Activated naive CD4-positive, alpha-beta T cell treated with anti-CD3 and anti-CD28 coated beads, Interleukin-2, amount 50 U/mL, for 72 hours (primary cell): Measurements from ENCODE around the gene MPV17. TPM values are rescaled to one million over a fixed set of nuclear protein-coding genes. Genes with fewer than 3 reads are reported as not detected.
A peak's percentile ranks its signal among the peaks of the same experiment; 100 is the strongest.
"Not testable (repeated sequence)": the region's sequence is repeated elsewhere in the genome, so short reads cannot be mapped to it uniquely, and the experiment has no call there.

Experiments
- ATAC-seq, 2 donors: fragments of 150-1000 bp; cut with Tn5 transposase; 2 replicates each; pipeline ENCODE4 v1.10.0; 2021; ENCODE audit warnings: mild to moderate bottlenecking in 2 of 2, moderate library complexity in 2 of 2
- DNase-seq, 2 donors: peaks; one replicate each; pipeline ENCODE4 v3.0.0; 2021 to 2022; ENCODE audit warnings: low spot score in 2 of 2
- H3K27ac Mint-ChIP-seq, 2 donors: one replicate each; pipeline ENCODE4 v1.8.0; 2022; ENCODE audit warnings: mild to moderate bottlenecking in 2 of 2, mixed read lengths in 2 of 2
- H3K36me3 Mint-ChIP-seq, 2 donors: one replicate each; pipeline ENCODE4 v1.8.0; 2022; ENCODE audit warnings: mixed read lengths in 2 of 2
- H3K9me3 Mint-ChIP-seq, 2 donors: one replicate each; pipeline ENCODE4 v1.8.0; 2022; ENCODE audit warnings: mixed read lengths in 2 of 2
- total RNA-seq, 2 donors: library from RNA; stranded (reverse); gene quantifications; one replicate each; pipeline ENCODE4 v1.2.3, GENCODE V29; 2022

Gene MPV17, protein sequence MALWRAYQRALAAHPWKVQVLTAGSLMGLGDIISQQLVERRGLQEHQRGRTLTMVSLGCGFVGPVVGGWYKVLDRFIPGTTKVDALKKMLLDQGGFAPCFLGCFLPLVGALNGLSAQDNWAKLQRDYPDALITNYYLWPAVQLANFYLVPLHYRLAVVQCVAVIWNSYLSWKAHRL
- 100 to 1,000 TPM in 1 of 2 donors, 10 to 100 TPM in 1; 90.1 to 111 TPM for total RNA-seq

DNA sequence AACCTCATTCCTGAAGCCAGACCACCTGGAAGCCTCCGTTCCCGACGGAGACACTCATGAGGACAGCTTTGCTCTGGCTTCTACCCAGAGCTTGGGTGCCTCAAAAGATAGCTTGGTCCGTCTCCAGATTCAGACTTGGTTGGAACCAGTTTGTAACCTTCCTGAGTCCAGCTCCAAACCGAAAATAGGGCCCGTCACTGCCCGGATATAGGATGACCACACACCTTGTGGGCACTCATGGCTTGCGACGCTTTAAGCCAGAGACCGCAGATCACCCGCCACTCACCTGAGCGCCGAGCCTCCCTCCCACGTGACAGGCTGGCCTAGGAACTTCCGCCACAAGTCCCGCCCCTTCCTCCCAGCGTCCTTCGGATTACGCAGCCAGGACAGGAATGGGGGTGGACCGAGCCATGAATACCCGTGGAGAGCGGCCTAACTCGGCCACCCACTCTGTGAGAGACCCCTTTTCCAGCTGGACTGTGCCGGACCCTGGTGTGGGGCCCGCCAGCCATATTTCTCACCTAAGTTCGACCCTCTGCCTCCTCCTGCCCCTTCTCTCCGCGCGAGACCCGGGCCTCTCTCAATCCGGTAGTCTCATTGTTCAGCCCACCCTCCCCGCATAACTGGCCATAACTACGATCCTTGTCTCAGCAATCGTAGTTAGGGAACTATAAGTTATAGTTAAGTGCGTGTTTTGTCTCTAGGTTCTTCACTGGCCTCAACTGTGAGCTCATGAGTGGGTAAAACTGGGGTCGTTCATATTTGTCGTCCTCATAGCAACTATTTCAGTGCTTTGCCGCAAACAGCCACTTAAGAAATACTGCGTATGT is at the start of gene MPV17:
TSS of gene MPV17 (minus strand) at position 332 of the 830 bp plus-strand sequence. CDS start 580 bp downstream, outside the sequence.
- DNase-seq: peak; percentile 84 to 91
- Mint-ChIP-seq H3K36me3 (peaks cover 11 to 17% of the 10 kb centered on the region in 2 donors), H3K9me3 (no peaks in the 10 kb centered on the region)

DNA sequence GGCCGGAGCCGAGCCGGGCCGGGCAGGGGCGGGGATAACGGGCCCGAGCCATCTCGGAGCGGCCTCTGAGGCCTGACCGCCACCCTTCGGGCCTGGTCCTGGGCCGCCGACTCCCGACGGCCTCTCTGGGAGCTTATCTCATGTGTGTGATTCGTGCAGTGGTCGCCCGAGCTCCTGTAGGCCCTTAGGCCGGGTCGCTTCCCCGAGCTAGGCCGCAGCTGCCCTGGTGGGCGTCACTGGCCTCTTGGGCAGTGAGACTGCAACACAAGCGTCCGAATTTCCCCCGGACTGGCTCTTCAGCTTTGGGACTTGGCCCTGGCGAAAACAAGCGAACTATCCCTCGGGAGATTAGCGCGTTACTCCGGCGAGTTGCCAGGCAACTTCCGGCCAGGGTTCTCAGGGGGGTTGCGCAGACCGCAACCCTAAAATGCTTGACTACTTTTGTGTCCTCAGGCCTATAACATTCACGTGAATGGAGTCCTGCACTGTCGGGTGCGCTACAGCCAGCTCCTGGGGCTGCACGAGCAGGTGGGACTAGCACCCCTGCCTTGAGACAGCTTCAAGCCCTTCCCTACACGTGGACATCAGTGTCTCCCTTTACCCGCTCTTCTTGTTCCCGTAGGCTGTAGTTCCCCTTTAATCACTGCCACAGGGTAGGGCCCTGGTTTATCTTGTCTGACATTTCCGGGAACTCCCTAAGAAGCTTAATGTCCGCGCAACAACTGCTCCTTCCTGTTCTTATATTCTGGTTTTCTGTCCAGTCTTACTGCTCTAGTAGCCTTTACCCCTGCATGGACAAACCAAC is 48.1 kb upstream of the MPV17 start:
- no peaks in the 10 kb centered on the region for H3K9me3 Mint-ChIP-seq
- ATAC-seq (peak; percentile 18 to 21), DNase-seq (peak in 1 of 2 donors; percentile 25)
- peaks cover 40 to 41% of the 10 kb centered on the region in 2 donors for H3K36me3 Mint-ChIP-seq
- peak overlapping the region; percentile 95 to 97 for H3K27ac Mint-ChIP-seq

More for the DNA sequence above, at the start of gene MPV17:
- peak; percentile 96 to 98 for ATAC-seq
- peak within 1 kb of the TSS; percentile 97 to 98 for H3K27ac Mint-ChIP-seq

DNA sequence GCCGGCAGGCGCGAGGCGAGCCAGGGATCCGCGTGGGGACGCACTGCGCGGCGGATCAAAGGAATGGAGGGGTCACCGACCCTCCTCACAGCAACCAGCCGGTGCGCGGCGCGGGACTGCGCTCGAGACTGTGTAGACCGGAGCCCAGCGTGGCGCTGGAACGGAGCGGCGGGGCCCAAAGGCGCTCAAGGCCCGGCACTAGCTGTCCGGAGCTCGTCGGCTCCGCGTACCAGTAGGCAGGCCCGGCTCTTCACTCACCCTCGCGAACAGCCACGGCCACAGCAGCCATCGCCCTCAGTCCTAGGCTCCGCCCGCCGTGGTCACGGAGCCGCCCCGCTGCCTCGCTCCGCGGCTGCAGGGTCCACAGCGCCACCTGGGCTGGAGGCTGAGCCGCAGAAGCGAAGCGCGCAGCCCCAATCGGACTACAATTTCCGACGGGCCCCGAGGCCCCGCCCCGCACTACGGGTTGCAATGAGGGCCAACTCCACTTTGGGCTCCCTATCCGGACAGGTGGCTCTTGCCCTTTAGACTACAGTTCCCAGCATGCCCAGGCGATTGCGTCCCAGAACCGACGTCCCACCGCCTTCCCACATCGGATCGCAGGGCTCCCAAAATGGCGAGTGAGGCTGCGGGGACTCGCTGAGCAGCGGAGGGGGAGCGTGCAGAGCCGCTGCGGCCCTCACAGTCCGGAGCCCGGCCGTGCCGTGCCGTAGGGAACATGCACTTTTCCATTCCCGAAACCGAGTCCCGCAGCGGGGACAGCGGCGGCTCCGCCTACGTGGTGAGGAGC is 47.3 kb upstream of the MPV17 start, which contains the start of the genes EIF2B4 and SNX17:
TSS of gene EIF2B4 (minus strand) at position 313 of the 790 bp plus-strand sequence. CDS start at position 289, 24 bp downstream.
TSS of gene SNX17 (plus strand) at position 591 of the 790 bp plus-strand sequence. CDS start at position 719, 128 bp downstream.
- peak; percentile 99 for DNase-seq
- H3K27ac Mint-ChIP-seq: peak within 1 kb of the TSS; percentile 95 to 98
- H3K9me3 Mint-ChIP-seq: no peaks in the 10 kb centered on the region
- peak; percentile 94 for ATAC-seq
- peaks cover 36 to 40% of the 10 kb centered on the region in 2 donors for H3K36me3 Mint-ChIP-seq

- ATAC-seq (no peak), DNase-seq (no peak)
- no peaks in the 10 kb centered on the region for H3K9me3 Mint-ChIP-seq
- peaks cover 34 to 36% of the 10 kb centered on the region in 2 donors for H3K36me3 Mint-ChIP-seq
- peak overlapping the region; percentile 87 to 95 for H3K27ac Mint-ChIP-seq
Observed at GRCh38 chr2:27369471-27370025, 46.7 kb upstream of the MPV17 start.

- Mint-ChIP-seq H3K9me3 (no peaks in the 10 kb centered on the region), H3K36me3 (peaks cover 0 to 4% of the 10 kb centered on the region in 2 donors), H3K27ac (peak overlapping the region; percentile 10 to 12)
- ATAC-seq: peak; percentile 33 to 56
- no peak for DNase-seq
Observed at GRCh38 chr2:27363933-27364332, 41.0 kb upstream of the MPV17 start.

DNA sequence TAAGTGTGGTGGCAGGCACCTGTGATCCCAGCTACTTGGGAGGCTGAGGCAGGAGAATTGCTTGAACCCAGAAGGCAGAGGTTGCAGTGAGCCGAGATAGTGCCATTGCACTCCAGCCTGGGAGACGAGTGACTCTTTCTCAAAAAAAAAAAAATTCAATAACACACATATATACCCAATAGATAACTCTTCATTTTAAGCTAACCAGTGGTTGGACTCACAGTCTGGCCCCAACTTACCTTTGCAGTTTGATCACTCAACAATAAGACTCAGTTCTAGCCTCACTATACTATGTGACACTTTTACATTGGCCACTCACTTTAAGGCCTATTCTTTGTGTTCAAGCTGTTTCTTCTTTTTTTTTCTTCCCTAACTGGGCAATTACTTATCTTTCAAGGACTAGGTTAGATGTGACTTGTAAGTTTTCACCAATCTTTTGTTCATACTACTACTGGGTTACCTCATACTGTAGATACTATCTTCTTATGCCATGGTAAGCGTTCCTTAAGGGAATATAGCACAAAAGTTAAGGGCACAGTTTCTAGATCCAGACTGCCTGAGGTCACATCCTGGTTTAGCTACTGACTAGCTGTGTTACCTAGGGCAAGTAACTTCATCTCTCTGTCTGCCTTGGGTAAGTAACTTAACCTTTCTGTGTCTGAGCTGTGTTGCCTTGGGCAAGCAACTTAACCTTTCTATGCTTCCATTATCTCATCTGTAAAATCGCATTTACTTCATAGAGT is 40.0 kb upstream of the MPV17 start:
- ATAC-seq: no peak
- H3K27ac Mint-ChIP-seq: peak overlapping the region in 1 of 2 donors; percentile 65
- no peak for DNase-seq
- peaks cover 8 to 10% of the 10 kb centered on the region in 2 donors for H3K36me3 Mint-ChIP-seq
- no peaks in the 10 kb centered on the region for H3K9me3 Mint-ChIP-seq

DNA sequence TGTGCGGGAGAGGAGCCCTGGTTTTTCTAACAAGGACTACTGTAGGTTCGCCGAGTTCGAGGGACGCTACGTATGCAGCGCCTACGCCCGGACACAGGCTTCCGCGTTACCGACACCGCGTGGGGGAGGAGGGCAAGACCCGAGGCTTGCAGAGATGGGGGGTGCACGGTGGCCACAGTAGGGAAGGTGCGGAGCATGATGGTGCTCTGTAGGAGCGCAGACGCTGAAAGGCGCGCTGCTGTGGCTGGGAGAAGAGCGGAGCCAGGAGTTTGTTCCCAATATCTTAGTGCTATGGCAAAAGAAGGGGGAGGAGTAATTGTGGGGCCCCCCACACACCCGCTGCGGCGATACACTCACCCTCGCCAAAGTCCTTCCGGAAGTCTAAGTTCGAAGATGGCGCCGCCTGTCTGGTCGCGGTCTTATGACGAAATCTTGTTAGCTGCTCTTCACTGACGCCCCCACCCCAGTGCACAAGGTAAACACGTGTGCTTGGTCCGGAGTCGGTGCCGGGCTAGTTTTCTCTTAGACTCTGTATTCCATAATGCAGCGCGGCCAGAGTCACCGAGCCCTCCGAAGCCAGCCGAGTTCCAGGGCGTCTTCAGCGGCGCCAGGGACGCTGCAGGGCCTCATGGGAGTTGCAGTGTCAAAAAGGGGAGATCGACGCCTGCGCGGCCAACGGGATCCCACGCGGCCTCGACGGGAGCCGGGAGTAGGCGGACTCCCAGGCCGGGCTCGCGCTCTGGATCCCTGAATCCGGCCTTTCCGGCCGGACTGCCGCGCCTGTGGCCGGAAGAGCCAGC is 33.7 kb upstream of the MPV17 start, which contains the start of gene GTF3C2:
TSS of gene GTF3C2 (minus strand) at position 383 of the 800 bp plus-strand sequence. CDS start 13,210 bp downstream, outside the sequence.
- Mint-ChIP-seq H3K27ac (peak within 1 kb of the TSS; percentile 97 to 99), H3K9me3 (no peaks in the 10 kb centered on the region), H3K36me3 (peaks cover 27 to 28% of the 10 kb centered on the region in 2 donors)
- DNase-seq (peak; percentile 85 to 91), ATAC-seq (peak; percentile 83 to 85)

DNA sequence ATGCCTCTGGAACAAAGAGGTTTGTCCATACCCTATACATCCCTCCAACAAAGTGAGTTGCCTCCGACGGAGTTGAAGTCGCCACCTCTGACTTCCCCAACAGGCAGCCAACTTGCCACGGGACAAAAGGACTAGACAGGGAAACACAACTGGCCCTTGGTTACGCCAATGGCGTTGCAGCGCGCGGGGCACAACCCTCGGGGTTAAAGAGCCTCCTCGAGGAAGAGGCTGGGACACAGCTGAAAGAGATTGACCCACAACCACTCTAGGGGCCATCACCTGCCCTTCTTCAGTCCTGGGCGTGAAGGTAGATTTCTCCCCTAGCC is 33.1 kb upstream of the MPV17 start:
- no peaks in the 10 kb centered on the region for H3K9me3 Mint-ChIP-seq
- peak overlapping the region; percentile 97 to 99 for H3K27ac Mint-ChIP-seq
- peak; percentile 51 to 58 for ATAC-seq
- peak; percentile 64 to 72 for DNase-seq
- peaks cover 27 to 28% of the 10 kb centered on the region in 2 donors for H3K36me3 Mint-ChIP-seq

DNA sequence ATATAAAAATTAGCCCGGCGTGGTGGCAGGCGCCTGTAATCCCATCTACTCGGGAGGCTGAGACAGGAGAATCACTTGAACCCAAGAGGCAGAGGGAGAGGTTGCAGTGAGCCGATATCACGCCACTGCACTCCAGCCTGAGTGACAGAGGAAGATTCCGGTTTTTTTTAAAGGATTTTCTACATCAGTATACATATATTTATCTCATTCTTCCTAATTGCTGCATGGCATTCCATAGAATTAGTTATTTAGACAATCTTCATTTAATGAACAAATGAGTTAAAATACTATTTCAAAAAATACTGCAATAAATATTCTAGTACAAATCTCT is 31.7 kb upstream of the MPV17 start:
- H3K36me3 Mint-ChIP-seq: peaks cover 27 to 28% of the 10 kb centered on the region in 2 donors
- ATAC-seq: no peak
- H3K27ac Mint-ChIP-seq: no peak overlapping the region
- DNase-seq: no peak
- no peaks in the 10 kb centered on the region for H3K9me3 Mint-ChIP-seq

DNA sequence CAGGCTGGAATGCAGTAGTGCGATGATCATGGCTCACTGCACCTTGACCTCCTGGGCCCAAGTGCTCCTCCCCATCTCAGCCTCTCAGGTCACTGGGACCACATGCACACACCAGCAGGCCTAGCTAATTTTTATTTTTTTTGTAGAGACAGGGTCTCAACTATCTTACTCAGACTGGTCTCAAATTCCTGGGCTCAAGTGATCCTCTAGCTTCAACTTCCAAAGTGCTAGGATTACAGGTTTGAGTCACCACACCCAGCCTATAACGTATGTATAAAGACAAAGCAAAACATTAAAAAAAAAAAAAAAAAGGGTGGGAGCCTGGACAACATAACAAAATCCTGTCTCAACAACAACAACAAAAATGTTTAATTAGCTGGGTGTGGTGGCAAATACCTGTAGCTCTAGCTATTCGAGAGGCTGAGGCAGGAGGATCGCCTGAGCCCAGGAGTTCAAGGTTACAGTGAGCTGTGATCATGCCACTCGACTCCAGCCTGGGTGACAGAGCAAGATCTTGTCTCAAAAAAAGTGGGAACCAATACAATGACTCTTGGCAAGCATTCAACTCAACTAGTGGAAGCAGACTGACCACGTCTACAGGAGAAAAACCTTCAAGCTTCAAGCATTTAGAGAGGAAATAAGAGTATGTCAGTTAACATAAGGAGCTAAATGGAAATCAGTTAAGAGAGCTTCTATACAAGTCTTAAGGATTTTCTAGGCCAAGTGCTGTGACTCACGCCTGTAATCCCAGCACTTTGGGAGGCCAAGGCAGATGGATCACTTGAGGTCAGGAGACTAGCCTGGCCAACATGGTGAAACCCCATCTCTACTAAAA is 31.1 kb upstream of the MPV17 start:
- ATAC-seq (no peak), DNase-seq (no peak)
- H3K36me3 Mint-ChIP-seq: peaks cover 27 to 28% of the 10 kb centered on the region in 2 donors
- no peaks in the 10 kb centered on the region for H3K9me3 Mint-ChIP-seq
- H3K27ac Mint-ChIP-seq: no peak overlapping the region

DNA sequence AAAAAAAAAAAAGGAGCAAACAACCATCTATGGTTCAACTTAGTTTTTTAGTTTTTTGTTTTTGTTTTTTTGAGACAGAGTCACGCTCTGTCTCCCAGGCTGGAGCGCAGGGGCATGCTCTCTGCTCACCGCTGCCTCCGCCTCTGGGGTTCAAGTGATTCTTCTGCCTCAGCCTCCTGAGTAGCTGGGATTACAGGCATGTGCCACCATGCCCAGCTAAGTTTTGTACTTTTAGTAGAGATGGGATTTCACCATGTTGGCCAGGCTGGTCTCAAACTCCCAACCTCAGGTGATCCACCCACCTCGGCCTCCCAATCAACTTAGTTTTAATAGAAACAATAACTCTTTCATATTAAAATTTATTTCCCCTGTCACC is 30.5 kb upstream of the MPV17 start:
- not testable (repeated sequence) for DNase-seq, ATAC-seq, H3K27ac Mint-ChIP-seq, H3K9me3 Mint-ChIP-seq
- H3K36me3 Mint-ChIP-seq: peaks cover 22 to 23% of the 10 kb centered on the region in 2 donors

DNA sequence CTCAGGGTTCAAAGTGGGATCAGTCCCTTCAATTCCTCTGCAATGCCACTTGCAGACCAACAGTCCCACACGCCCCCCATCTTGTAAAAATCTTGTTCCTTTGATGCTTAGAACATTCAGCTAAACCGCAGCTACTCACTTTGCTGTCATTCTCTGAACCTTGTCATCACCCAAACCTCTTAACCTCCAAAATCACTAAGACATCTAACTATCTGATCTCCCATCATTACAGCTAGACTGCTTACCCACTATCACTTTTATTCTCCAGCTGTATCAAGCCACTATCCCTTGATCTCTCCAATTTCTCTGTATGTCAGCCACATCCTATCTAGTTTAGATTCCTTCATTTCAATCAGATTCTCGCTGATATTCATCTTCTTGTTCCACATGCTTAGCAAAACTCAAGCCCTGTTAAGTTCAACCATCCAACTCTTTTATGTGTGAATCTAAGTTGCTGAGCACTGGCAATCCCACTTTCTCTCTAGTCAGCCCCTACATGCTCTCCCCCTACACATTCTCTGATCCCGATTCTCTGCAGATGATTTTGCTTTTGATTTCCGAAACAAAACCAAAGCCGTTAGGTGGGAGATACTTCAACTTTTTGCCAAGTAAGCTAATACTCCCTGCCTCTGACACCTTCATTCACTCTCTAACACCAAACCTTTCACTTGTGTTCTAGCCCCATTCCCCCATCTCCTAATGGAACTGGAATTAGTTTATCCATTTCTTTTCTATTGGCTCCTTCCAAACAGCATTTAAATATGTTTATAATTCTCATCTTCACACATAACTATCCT is 29.1 kb upstream of the MPV17 start:
- ATAC-seq (peak; percentile 12 to 17), DNase-seq (no peak)
- H3K36me3 Mint-ChIP-seq: peaks cover 15% of the 10 kb centered on the region in 2 donors
- no peaks in the 10 kb centered on the region for H3K9me3 Mint-ChIP-seq
- peak overlapping the region in 1 of 2 donors; percentile 2 for H3K27ac Mint-ChIP-seq

DNA sequence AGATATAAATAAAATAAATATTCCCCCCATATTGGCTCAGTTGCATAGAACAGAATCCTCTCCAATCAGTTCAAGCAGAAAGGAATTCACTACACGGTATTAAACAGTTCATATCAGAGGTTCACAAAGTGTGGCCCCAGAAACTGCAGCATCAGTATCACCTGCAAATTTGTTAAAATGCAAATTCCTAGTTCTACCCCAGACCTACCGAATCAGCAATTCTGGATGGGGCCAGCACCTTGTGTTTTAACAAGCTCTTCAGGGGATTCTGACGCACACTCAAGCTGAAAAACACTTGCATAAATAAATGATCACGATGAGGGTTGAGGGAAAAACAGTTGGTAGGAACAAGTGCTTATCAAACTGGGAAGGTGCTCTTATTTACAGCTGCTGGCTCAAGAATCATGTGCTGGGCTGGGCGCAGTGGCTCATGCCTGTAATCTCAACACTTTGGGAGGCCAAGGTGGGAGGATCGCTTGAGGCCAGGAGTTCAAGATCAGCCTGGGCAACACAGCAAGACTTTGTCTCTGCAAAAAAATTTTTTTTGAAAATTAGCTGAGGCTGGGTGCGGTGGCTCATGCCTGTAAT is 27.3 kb upstream of the MPV17 start:
- Mint-ChIP-seq H3K27ac (no peak overlapping the region), H3K9me3 (no peaks in the 10 kb centered on the region), H3K36me3 (no peaks in the 10 kb centered on the region)
- ATAC-seq (no peak), DNase-seq (no peak)
